HG02623 (cell line): Measurements from ENCODE around the gene REL.
A peak's percentile ranks its signal among the peaks of the same experiment; 100 is the strongest.

ENCODE experiments used
- ATAC-seq: cut with Tn5 transposase; IDR thresholded peaks from one replicate; pipeline ENCODE4 v1.9.1; 2021; ENCODE audit warnings: moderate library complexity; ENCODE audit not compliant: unreplicated experiment

REL gene

GRCh38 chr2:60962528-60962927, 81.2 kb downstream of the REL start:
- no peak for ATAC-seq

- ATAC-seq = no peak
These were observed 81.8 kb downstream of the REL start for GRCh38 chr2:60963190-60963589.

- ATAC-seq = no peak
These were observed 83.5 kb downstream of the REL start for GRCh38 chr2:60964651-60965498.

GRCh38 chr2:60965499-60965785, 84.1 kb downstream of the REL start:
- ATAC-seq = no peak

DNA sequence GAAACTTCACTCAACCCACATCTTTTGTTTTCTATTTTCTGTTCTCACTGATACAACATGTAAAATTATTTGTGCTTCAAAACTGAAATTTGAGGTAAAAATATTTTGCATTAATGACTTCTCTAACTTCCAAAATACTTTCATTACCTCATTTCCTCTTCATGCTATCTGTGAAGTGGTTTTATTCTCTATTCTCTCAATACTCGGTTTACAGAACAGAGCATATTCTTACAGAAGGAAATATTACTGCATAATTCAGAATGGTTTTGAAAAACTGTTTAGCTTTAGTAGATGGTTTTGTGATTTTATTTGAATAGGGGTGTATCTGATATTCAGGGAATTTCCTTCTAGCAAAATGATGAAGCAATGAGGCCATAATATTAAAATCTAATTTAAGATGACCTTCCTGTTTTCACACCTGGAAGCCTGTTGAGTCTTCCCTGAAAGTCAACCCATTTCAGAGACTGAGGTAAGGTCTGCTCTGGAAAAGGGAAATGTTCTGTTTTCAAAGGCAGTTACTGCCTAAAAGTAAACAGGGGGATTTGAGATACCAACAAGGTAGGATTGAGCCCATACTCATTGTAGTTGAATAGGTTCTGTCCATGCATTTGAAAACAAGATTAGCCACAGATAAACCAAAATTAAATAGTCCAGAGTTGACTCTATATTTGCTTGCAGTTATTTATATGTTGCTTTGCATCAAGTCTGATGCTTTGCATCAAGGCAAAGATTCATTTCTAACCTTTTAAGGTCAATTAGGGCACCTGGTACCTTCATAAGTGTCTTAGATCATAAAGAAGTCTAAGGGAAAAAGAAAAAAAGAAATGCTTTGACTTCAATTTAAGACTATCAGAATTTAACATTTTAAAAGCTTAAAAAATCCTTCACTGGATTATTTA, 85.4 kb downstream of the REL start:
- peak; percentile 61 for ATAC-seq

DNA sequence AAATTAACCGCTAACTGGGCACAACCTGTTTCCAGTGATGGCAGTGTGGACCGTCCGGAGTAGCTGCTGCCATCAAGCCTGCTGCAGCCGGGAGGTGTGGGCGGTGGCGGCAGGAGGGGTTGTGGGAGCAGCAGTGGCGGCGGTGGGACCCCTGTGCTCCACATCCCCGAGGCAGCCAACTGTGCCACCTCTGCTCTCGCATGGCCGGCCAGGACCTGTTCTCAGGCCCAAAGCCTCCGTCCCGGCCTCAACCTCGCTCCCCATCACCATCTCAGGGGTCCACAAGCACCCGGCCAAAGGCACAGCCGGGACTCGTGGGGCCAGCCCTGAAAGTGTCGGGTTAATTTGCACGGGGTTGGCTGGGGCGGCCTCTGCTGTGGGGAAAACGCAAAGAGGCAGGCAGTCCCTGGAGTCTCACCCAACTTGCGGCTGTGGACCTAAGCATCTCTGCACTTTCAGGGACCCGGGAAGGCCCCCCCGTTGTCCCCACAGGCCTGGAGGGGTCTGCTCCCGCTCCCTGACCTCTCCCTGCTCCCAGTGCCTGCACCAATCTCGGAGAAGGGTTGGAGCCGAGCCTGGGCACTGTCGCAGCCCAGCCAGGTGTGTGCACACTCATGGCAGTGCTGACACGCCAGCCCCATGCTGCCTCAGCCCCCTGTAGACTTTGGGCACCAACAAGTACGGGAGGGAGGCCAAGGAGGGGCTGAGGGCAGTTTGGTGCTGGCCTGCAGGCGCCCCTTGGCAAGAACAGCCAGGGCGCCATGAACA, 91.7 kb downstream of the REL start:
- ATAC-seq = no peak

DNA sequence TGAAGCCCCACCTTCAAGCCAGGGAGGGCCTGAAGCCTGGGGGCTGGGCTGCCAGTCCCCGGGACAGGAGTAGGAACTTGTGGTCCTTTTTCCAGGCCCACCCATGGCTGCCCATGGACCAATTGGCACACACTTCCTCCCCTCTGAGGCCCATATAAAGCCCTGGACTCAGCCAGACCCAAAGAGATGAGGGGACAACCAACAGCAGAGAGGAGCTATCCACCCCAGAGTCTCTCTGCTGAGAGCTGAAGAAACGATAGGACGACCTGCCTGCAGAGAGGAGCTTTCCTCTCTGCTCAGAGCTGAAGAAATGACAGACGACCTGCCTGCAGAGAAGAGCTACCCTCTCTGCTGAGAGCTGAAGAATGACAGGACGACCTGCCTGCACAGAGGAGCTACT, 92.3 kb downstream of the REL start:
- no peak for ATAC-seq

- no peak for ATAC-seq
These were observed 93.3 kb downstream of the REL start for GRCh38 chr2:60974652-60975051.
